Esophagus (tissue), 2 donors: Measurements from ENCODE around the gene DUS1L. TPM values are rescaled to one million over a fixed set of nuclear protein-coding genes. Genes with fewer than 3 reads are reported as not detected.

ENCODE experiments used
- H3K27ac ChIP-seq, 2 donors: one replicate each; pipeline ENCODE4 v1.5.1; 2013; ENCODE audit warnings: low read depth in 2 of 2, mild to moderate bottlenecking in 2 of 2, inconsistent platforms in 1 of 2, low read length in 1 of 2, moderate library complexity in 1 of 2
- H3K27me3 ChIP-seq, 2 donors: one replicate each; pipeline ENCODE4 v1.6.1; 2013; ENCODE audit warnings: low read length in 2 of 2, control low read depth in 1 of 2, mild to moderate bottlenecking in 1 of 2; ENCODE audit not compliant: insufficient read depth in 2 of 2, control insufficient read depth in 1 of 2
- H3K36me3 ChIP-seq, 2 donors: one replicate each; pipeline ENCODE4 v1.6.1; 2013; ENCODE audit warnings: low read length in 1 of 2; ENCODE audit not compliant: control insufficient read depth in 2 of 2, insufficient read depth in 2 of 2
- H3K4me1 ChIP-seq, 2 donors: one replicate each; pipeline ENCODE4 v1.6.1; 2013; ENCODE audit warnings: low read length in 1 of 2; ENCODE audit not compliant: control insufficient read depth in 2 of 2, insufficient read depth in 2 of 2
- H3K4me3 ChIP-seq, 2 donors: one replicate each; pipeline ENCODE4 v1.5.1; 2013; ENCODE audit warnings: low read length in 2 of 2, mild to moderate bottlenecking in 2 of 2, low read depth in 1 of 2, moderate library complexity in 1 of 2
- H3K9me3 ChIP-seq, 2 donors: one replicate each; pipeline ENCODE4 v1.6.1; 2013; ENCODE audit warnings: mild to moderate bottlenecking in 2 of 2, low read depth in 1 of 2, low read length in 1 of 2, moderate library complexity in 1 of 2; ENCODE audit not compliant: control insufficient read depth in 2 of 2, insufficient read depth in 1 of 2
- WGBS, 2 donors: extraction: QIAGEN DNeasy Blood & Tissue Kit; methylation state at CpG; one replicate each; pipeline ENCODE4 v1.1.7; 2013; 5-methylcytosine and 5-hydroxymethylcytosine counted together
- polyA plus RNA-seq, 2 donors: library from polyadenylated mRNA; stranded (reverse); fragments of 200-250 nt; gene quantifications; one replicate each; pipeline ENCODE4 v1.2.3, GENCODE V29; 2013
- donor health status: healthy with polysubstance abuse.
- donor health status: Bipolar disorder and iron deficiency.

DUS1L gene
- polyA plus RNA-seq, 2 donors = 118 to 182 TPM

DNA sequence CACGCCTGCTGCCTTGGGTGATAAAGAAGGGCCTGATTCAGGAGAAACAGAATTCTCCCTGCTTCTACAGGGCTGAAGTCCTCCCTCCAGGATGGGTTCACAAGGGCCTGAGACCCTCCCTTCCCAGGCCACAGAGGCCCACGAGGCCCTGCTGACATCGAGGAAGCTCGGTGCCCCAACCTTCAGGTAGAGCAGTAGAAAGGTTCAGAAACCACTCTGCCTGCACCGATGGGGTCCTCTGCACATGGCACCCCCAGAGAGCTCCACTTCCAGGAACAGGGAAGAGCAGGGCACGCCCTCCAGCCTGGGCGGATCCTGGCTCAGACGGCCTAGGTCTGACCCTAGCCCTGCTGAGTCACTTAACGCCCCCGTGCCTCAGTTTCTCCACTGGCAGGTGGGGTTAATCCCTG lies 43.7 kb downstream of the DUS1L start:
- Histone ChIP-seq H3K27me3 (no peaks in the 10 kb centered on the region), H3K27ac (peak overlapping the region; percentile 32 to 78), H3K4me1 (peaks cover 2 to 23% of the 10 kb centered on the region in 2 donors), H3K4me3 (peak overlapping the region; percentile 82 to 93), H3K9me3 (no peaks in the 10 kb centered on the region), H3K36me3 (peaks cover 0 to 8% of the 10 kb centered on the region in 2 donors)
- WGBS, 2 donors = 4 to 7% methylated on average over 10 of the region's 10 CpGs

DNA sequence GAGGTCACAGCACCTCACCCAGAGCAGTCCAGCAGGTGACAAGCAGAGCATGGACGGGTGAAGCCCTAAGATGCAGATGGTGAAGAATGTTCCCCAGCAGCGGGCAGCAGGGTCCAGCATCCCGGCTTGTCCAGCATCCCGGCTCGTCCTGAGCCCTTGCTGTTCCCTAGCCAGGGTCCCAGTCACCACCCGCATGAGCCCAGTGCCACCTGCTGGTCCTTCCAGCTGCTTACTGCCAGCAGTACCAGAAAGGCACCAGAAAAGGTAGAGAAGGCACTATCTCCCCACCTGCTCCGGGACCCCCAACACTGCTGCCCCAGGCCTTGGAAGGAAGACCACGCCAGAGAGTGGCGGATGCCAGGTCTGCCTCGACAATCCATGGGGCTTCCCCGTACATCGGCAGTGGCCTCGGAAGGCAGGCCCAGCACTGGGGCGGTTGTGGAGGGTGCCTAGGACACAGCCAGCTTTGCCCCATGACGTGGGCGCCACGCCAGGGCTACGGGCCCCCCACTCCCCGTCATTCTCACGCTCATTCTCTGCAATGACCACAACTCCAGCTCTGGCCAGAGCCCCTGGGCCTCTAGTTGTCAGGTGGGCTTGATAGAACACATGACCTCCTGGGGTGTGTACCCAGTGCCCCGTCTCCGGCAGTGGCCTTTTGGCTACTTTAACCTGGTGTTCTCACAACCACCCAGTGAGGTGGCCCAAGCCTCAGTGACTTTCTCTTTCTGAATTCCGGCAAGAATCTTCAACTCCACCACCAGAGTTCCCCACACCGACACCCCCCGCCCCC lies 44.3 kb downstream of the DUS1L start:
- Histone ChIP-seq H3K36me3 (peaks cover 0 to 5% of the 10 kb centered on the region in 2 donors), H3K9me3 (no peaks in the 10 kb centered on the region), H3K4me1 (peaks cover 2 to 23% of the 10 kb centered on the region in 2 donors), H3K27me3 (no peaks in the 10 kb centered on the region), H3K27ac (peak overlapping the region; percentile 32 to 78), H3K4me3 (peak overlapping the region; percentile 82 to 93)
- WGBS, 2 donors = 23 to 26% methylated on average over 24 to 25 of the region's 25 CpGs

DNA sequence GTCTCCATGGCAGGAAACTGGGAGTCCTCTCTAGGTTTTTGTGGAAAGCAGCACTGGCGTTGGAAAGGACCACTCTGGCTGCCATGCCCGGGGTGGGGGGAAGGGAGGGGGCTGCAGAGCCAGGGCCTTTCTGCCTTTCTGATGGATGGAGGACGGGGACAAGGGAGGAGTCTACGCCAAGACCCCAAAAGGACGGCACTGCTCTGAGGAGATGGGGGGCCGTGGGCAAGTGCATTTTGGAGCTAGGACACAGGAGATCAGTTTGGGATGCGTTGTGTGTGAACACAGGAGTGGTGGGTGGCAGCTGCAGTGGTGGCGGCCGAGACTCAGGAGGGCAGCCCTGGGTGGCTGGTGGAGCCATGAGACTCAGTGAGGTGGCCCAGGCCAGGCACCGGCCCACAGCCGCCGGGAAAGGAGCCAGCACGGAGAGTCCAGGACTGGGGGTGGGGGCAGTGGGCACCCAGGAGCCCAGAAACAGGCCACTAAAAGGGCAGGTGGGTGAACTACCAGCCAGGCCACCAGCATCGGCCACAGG lies 45.0 kb downstream of the DUS1L start:
- WGBS, 2 donors = 74 to 77% methylated on average over 14 of the region's 14 CpGs
- H3K9me3 ChIP-seq = no peaks in the 10 kb centered on the region
- no peak overlapping the region for H3K4me3 ChIP-seq
- H3K4me1 ChIP-seq = peaks cover 2 to 23% of the 10 kb centered on the region in 2 donors
- no peaks in the 10 kb centered on the region for H3K27me3 ChIP-seq
- H3K36me3 ChIP-seq = peaks cover 0 to under 1% of the 10 kb centered on the region in 2 donors
- no peak overlapping the region for H3K27ac ChIP-seq

DNA sequence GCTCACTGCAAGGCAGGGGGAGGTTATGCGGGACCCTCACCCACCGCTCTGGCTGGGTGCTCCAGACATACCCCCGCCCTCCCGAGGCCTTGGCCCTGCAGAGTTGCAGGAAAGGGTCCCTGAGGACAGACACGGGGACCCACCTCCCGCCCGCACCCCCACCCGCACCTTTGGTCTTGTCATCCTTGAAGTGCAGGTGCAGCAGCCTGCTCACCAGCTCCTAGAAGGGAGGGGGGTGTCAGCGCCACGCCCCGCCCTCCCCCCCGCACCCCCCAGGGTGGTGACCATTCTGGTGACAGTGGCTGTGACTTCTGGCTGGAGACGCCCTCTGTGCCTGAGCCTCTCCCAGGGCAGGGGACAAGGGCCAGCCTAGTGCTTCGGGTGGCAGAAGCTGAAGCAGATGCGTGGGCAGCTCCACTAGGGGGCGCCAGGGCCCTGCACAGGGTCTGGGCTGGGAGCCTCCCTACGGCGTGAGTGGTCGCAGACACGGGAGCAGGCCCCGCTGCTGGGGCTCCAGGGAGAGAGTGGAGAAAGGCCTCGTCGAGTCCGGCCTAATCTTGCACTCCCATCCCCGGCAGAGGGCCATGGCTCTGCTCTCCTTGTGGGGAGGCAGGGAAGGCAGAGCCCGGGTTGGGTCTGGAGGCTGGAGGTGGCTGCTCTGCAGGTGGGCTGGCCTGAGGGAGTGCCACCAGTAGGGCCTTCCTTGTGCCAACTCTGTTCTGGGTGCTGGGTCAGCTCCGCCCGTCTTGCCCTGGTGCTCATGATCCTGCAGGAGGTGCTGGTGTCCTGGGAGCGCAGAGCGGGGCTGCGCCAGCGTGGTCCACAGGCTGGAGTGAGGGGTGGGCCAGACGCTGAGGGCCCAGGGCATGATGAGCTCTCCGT lies 45.7 kb downstream of the DUS1L start:
- Histone ChIP-seq H3K36me3 (no peaks in the 10 kb centered on the region), H3K9me3 (no peaks in the 10 kb centered on the region), H3K27me3 (no peaks in the 10 kb centered on the region), H3K4me3 (no peak overlapping the region), H3K27ac (no peak overlapping the region), H3K4me1 (peaks cover 2 to 24% of the 10 kb centered on the region in 2 donors)
- WGBS, 2 donors = 60 to 65% methylated on average over 32 to 34 of the region's 34 CpGs

DNA sequence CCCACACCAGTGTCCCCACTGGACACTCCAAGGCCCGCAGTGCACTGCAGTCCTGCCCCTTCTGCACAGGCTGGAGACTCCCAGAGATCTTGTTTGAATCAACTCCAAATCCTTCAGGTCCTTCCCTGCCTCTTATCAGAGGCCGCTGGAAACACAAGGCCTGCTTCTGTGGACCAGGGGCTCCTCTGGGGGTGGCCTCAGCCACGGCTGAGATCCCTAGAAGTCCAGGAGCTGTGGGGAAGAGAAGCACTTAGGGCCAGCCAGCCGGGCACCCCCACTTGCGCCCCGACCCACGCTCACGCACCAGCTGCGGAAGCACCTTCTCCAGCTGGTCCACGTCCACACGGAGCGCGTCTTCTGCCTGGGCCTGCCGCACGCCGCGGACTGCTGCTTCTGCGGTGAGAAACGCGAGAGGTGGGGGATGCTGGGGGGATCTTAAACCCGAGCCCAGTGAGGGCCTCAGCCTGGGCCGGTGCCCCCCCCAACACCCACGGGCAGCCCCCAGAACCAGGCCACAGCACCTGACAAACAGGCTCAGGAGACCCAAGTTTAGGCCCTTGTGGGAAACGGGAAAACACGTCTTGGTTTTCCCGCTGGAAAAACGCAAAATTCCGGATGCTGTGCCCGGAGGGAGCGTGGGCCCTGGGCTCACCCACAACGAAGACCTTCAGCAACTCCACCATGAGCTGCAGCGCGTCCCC lies 46.5 kb downstream of the DUS1L start:
- Histone ChIP-seq H3K27ac (no peak overlapping the region), H3K4me1 (peaks cover 6 to 29% of the 10 kb centered on the region in 2 donors), H3K36me3 (no peaks in the 10 kb centered on the region), H3K9me3 (no peaks in the 10 kb centered on the region), H3K27me3 (no peaks in the 10 kb centered on the region), H3K4me3 (no peak overlapping the region)
- WGBS, 2 donors = 88 to 91% methylated on average over 33 of the region's 33 CpGs

DNA sequence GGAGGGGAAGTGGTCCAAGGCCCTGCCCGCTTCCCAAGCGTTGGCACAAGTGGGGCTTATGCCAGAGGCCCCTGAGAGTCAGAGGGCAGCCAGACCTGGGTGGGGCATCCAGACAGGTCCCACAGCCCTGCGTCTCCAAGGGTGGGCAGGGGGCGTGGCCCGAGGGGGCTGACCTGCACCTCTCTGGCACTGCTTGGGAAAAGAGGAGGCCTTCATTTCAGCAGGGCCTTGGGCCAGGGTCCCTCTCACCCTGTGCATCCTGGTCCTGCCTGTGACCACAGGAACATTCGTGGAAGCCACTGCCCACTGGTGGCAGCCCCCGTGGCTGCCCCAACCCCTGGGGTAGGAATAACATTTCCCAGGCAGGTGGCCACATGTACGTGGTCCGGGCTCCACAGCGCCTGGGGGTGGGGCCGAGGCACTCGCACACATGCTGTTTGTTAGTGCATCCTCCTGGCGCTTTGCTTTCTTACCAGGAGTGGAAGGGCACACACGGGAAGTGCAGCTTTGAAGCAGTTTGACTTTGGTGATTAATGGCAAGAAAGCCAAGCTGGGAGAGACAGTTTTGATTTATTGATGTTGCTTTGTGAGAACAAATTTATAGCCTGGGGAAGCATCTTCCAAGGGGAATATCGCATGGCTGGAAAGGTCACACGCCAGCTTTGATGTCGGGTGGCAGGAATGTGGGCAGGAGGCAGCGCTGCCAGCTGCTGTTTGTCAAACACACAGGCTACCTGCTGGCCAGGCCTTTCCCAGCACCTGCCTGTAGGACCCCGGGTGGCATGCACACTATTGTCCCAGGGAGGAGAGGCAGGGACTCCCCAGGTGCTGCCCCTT lies 47.2 kb downstream of the DUS1L start:
- Histone ChIP-seq H3K4me3 (no peak overlapping the region), H3K4me1 (peaks cover 6 to 29% of the 10 kb centered on the region in 2 donors), H3K36me3 (no peaks in the 10 kb centered on the region), H3K27me3 (no peaks in the 10 kb centered on the region), H3K27ac (no peak overlapping the region), H3K9me3 (no peaks in the 10 kb centered on the region)
- 61 to 63% methylated on average over 19 of the region's 19 CpGs for WGBS, 2 donors

DNA sequence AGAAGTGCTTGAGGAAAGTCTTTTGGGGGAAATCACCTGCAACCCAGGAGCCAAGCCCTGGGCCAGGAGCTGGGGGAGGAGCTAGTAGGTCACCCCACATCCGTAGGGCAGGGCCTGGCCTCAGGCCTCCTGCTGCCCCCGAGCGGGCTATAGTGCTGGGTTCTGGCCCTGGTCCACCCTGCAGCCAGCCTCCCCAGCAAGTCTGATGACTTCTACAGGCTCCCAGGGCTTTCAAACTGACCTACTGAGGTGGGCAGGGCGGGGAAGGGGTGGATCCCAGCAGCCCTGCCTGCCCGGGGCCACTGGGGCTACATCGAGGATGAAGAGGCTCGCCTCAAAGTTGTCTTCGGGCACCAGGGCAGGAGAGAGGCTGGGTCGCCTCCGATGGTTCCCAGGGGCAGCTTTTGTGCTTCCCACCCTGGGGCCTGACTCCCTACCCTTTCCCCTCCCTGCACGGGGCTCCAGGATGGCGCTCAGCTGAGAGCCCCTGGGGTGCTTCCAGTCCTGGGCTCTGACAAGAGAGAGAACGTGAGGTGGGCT lies 47.9 kb downstream of the DUS1L start:
- WGBS, 2 donors = 75 to 80% methylated on average over 13 of the region's 13 CpGs
- H3K4me3 ChIP-seq = no peak overlapping the region
- H3K36me3 ChIP-seq = no peaks in the 10 kb centered on the region
- no peaks in the 10 kb centered on the region for H3K9me3 ChIP-seq
- no peak overlapping the region for H3K27ac ChIP-seq
- H3K27me3 ChIP-seq = no peaks in the 10 kb centered on the region
- H3K4me1 ChIP-seq = peaks cover 6 to 32% of the 10 kb centered on the region in 2 donors

DNA sequence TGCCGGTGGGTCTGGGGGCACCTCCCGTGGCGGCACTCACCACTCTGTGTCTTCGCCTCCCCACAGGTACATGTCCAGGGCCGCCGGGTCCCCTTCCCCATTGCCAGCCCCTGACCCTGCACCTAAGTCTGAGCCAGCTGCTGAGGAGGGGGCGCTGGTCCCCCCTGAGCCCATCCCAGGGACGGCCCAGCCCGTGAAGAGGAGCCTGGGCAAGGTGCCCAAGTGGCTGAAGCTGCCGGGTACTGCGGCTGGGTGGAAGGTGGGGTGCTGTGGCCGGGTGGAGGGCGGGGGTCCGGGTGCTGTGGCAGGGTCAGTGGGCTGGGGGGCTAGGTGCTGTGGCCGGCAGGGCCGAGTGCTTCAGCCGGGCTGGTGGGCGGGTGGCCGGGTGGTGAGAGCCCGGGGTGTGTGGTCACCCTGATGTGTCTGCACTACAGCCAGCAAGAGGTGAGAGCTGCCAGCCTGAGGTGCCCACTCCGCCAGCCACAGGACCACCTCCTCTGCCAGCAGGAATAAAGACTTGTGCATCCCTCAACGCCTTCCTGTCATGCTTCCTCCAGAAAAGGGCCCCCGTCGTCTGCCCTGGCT lies 48.6 kb downstream of the DUS1L start:
- Histone ChIP-seq H3K36me3 (peaks cover 0 to 2% of the 10 kb centered on the region in 2 donors), H3K27ac (no peak overlapping the region), H3K4me1 (peaks cover 5 to 31% of the 10 kb centered on the region in 2 donors), H3K9me3 (no peaks in the 10 kb centered on the region), H3K27me3 (no peaks in the 10 kb centered on the region), H3K4me3 (no peak overlapping the region)
- WGBS, 2 donors = 86 to 87% methylated on average over 22 to 24 of the region's 24 CpGs
